Lung microvascular endothelial cell (primary cell): Measurements from ENCODE around the gene PTPRG. TPM values are rescaled to one million over a fixed set of nuclear protein-coding genes. Genes with fewer than 3 reads are reported as not detected.

Experiments used
- DNase-seq, 2 donors: peaks; one replicate each; pipeline versions ENCODE4 v3.0.0 to v3.0.0-alpha.2; 2010; ENCODE audit warnings: low read depth in 2 of 2
- total RNA-seq: library from RNA; depleted of rRNA; stranded (reverse); fragments of >200 nt; gene quantifications from 2 replicates; pipeline ENCODE4 v1.2.1, GENCODE V29; 2014

PTPRG gene
- total RNA-seq, 1 donor from 2014 or later = 5.8 TPM

- peak in 1 of 2 donors; percentile 87 for DNase-seq
These were observed 423.6 kb downstream of the PTPRG start for GRCh38 chr3:61985020-61985419.

GRCh38 chr3:61986473-61986872, 425.1 kb downstream of the PTPRG start:
- no peak for DNase-seq

- no peak for DNase-seq
These were observed 428.3 kb downstream of the PTPRG start for GRCh38 chr3:61989681-61990080.

- no peak for DNase-seq
These were observed 429.1 kb downstream of the PTPRG start for GRCh38 chr3:61990327-61991027.

GRCh38 chr3:61991706-61992105, 430.3 kb downstream of the PTPRG start:
- DNase-seq = no peak

GRCh38 chr3:61996366-61996765, 435.0 kb downstream of the PTPRG start:
- DNase-seq = no peak

GRCh38 chr3:61997101-61997500, 435.7 kb downstream of the PTPRG start:
- DNase-seq = no peak

- DNase-seq = no peak
These were observed 442.5 kb downstream of the PTPRG start for GRCh38 chr3:62003835-62004234.

GRCh38 chr3:62007036-62007435, 445.7 kb downstream of the PTPRG start:
- no peak for DNase-seq

GRCh38 chr3:62010989-62011388, 449.6 kb downstream of the PTPRG start:
- DNase-seq = no peak

- no peak for DNase-seq
These were observed 450.3 kb downstream of the PTPRG start for GRCh38 chr3:62011666-62012065.

- DNase-seq = no peak
These were observed 452.6 kb downstream of the PTPRG start for GRCh38 chr3:62013951-62014350.

GRCh38 chr3:62015111-62015510, 453.7 kb downstream of the PTPRG start:
- DNase-seq = no peak

GRCh38 chr3:62019906-62020305, 458.5 kb downstream of the PTPRG start:
- peak; percentile 26 to 46 for DNase-seq

GRCh38 chr3:62020706-62021105, 459.3 kb downstream of the PTPRG start:
- DNase-seq = no peak

- no peak for DNase-seq
These were observed 460.9 kb downstream of the PTPRG start for GRCh38 chr3:62022312-62022711.

GRCh38 chr3:62024882-62025281, 463.5 kb downstream of the PTPRG start:
- no peak for DNase-seq

GRCh38 chr3:62025913-62026312, 464.5 kb downstream of the PTPRG start:
- no peak for DNase-seq

- no peak for DNase-seq
These were observed 465.9 kb downstream of the PTPRG start for GRCh38 chr3:62027241-62027640.

GRCh38 chr3:62027796-62028195, 466.4 kb downstream of the PTPRG start:
- DNase-seq = no peak

GRCh38 chr3:62028236-62028635, 466.9 kb downstream of the PTPRG start:
- no peak for DNase-seq

GRCh38 chr3:62032738-62033137, 471.4 kb downstream of the PTPRG start:
- DNase-seq = no peak

GRCh38 chr3:62035402-62036057, 474.2 kb downstream of the PTPRG start:
- no peak for DNase-seq
